GM20000 (cell line): ENCODE data around the gene NLGN4X.

Experiments
- DNase-seq: peaks from one replicate; pipeline ENCODE4 v3.0.0; 2012; ENCODE audit warnings: low spot score
- TF ChIP-seq, protein P1 (sequence below): IDR thresholded peaks from 2 replicates; pipeline ENCODE4 v1.5.1; 2012; ENCODE audit warnings: mild to moderate bottlenecking, control low read depth; ENCODE audit errors: extremely low read depth, missing control alignments

The NLGN4X gene

DNA sequence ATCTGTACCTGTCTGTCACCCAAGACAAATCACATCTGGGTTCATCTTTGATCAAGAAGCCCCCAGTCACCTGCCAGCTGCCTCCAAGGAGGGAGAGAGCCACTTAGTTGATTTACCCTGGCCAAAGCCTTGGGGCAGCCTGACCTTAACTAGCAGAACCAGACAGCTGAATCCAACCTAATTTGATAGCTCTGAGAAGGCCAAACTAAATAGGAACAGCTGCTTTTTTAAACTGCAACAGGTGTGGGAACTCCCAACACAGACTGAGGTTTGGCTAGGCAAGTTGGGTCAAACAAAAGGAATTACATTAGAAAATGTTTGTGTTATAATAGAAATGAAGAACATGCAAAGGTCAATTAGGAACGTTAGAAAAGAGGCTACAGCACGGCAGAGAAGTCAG, 375.7 kb downstream of the NLGN4X start:
- DNase-seq = no peak
- TF ChIP-seq, protein P1, sequence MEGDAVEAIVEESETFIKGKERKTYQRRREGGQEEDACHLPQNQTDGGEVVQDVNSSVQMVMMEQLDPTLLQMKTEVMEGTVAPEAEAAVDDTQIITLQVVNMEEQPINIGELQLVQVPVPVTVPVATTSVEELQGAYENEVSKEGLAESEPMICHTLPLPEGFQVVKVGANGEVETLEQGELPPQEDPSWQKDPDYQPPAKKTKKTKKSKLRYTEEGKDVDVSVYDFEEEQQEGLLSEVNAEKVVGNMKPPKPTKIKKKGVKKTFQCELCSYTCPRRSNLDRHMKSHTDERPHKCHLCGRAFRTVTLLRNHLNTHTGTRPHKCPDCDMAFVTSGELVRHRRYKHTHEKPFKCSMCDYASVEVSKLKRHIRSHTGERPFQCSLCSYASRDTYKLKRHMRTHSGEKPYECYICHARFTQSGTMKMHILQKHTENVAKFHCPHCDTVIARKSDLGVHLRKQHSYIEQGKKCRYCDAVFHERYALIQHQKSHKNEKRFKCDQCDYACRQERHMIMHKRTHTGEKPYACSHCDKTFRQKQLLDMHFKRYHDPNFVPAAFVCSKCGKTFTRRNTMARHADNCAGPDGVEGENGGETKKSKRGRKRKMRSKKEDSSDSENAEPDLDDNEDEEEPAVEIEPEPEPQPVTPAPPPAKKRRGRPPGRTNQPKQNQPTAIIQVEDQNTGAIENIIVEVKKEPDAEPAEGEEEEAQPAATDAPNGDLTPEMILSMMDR = no peak

- DNase-seq = no peak
- TF ChIP-seq, protein P1 = no peak
These were observed 386.1 kb downstream of the NLGN4X start for GRCh38 chrX:5842601-5843000.
